Colon (tissue), 2 donors: ENCODE measurements around the gene FAM72A.
"Not testable (repeated sequence)": the region's sequence is repeated elsewhere in the genome, so short reads cannot be mapped to it uniquely, and the experiment has no call there.

Experiments
- FAIRE-seq: peaks from 2 replicates; lab custom pipeline; 2012; peaks lifted over from hg19 to GRCh38; lab: Jason Lieb, UNC
- donor health status: control.
- donor health status: control.

FAM72A gene

DNA sequence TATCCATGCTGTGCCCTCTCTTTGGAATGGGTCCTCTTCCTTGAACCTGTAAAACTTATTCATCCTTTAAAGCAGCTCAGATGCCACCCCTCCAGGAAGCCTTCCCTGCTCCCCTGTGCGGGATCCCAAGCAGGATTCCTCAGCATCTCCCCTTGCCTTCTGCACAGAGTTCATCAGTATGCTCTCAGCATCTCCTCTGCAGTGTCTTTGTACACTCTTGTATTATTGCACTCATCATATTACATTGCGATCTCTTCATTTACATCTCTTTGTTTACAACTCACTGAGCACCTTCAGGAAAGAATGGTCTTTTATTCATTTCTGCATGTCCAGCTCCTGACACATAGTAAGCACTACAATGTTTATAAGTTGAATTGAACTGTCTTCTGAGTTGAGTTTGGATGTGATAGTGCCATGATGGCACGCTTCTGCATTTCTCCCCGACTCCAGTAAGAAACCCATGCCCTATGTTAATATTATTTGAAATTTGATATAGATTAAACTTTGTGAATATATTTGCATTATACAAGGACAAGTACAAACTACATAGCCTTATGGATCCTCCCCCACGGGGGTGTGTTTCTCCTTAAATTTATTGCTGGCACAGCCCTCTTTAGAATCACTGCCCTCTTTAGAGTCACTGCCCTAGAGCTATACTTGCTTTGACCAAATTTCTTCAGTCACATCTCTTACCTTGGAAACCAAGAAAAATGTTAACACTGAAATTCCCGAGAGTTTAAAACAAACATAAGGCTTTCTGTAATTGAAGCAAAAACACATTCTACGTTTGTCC is 13.2 kb upstream of the FAM72A start:
- not testable (repeated sequence) for FAIRE-seq

DNA sequence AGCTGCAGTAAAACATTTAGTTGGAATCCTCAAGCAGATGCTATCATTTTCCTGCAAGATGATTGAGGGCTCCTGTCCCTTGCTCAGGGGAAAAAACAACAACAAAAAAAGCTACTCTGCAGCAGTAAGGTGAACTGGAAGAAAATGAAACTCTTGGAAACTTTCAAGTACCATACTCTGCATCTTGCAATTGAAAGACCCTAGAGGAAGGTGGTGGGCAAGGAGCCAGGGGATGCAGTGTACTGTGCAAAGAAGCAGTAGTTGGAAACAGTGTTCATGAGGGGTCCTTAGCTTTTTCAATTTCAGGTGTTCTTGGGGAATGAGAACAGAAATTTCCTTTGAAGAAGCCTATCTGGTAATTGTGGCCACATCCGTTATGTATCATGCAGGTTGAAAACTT is 8.2 kb upstream of the FAM72A start:
- FAIRE-seq: not testable (repeated sequence)

DNA sequence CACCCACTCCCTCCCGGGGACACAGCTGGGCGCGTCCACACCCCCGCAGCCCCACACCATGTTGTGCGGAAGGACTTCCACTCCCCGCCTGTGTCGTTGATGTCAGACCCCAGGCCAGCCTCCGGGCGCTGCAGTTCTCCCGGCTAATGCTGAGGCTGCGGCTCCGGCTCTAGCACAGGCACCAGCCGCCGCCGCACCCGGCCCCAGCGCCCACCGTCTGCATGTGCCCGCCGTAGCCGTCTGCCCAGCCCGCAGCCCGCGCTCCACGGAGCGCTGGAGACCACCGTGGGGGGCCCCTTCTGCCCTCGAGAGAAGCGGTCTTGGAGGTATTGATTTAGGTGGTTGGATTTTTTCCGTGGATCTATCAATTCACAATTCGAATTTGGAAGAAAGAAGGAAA is 2.9 kb upstream of the FAM72A start:
- not testable (repeated sequence) for FAIRE-seq

DNA sequence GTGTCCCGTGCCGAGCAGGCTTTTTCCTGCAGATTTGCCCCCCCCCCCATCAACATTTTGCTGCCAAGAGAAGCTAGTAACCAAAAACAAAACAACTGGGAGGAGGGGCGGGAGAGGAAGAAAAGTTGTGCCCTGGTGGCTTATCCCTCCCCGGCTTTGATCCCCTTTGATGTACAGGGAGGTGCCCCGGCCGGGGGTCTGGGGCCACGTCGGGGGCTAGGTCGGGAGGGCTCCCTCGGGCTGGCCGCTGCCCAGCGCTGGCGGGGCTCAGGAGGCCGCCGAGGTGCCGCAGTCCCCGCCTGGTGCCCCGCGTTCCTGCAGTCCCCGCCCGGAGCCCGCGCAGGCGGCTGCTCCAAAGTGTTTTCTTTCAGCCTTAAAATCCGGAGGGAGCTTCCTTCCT is 2.2 kb upstream of the FAM72A start:
- not testable (repeated sequence) for FAIRE-seq

DNA sequence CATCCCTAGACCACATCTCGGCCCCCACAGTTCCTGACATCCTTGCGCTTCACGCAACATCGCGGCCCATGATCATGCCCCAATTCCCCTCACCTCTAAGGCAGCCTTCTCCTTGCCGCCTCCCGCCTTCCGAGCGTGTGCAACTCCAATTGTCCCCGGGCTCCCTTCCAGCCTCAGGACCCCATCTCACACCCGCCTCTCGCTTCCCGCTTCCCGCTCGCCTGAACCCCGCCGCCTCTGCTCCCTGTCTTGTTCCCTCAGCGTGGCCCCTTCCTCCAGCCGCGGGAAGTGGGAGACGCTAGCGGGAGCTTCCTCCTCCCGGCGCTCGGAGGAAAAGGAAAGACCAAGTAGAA is 1.5 kb upstream of the FAM72A start:
- FAIRE-seq: not testable (repeated sequence)

DNA sequence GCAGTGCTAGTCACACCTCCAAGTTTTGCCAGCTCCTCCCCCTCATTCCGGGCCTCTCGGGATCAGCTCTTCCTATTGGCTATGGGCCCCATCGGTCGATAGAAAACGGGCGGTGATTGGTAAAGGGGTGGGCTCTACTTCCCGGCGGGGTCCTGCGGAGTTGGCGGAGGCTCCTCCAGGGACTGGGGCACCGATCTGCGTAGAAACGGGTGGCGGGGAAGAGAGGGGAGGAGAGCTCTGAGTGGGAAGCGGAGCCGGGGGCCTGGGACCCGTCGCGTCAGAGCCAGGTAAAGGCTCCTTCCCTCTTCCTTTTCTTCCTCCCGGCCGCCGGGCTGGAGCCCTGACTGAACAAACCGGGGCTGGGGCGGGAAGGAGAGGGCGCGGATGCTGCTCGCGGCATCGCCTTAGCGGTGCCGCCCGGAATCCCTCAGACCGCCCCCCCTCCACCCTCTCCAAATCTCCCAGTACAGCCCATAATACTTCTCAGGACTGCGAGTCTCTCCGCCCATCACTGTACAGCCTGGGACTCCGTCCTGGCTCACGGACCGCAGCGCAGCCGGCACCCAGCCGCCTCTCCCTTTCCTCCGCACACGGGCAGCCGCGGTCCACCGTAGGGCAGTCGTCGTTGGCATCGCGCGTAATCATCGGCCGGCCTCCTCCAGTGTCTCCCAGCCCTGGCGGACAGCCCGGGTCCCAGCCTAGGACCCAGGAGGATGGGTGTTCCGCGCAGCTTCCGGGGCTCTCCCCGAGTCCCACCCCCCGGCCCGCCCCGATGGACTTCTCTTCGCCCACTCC is 922 bp upstream of the FAM72A start, which contains the start of gene SRGAP2:
SRGAP2 (plus strand) TSS at position 178 of the 795 bp plus-strand sequence. CDS start 2,430 bp downstream, outside the sequence.
- FAIRE-seq: not testable (repeated sequence)

DNA sequence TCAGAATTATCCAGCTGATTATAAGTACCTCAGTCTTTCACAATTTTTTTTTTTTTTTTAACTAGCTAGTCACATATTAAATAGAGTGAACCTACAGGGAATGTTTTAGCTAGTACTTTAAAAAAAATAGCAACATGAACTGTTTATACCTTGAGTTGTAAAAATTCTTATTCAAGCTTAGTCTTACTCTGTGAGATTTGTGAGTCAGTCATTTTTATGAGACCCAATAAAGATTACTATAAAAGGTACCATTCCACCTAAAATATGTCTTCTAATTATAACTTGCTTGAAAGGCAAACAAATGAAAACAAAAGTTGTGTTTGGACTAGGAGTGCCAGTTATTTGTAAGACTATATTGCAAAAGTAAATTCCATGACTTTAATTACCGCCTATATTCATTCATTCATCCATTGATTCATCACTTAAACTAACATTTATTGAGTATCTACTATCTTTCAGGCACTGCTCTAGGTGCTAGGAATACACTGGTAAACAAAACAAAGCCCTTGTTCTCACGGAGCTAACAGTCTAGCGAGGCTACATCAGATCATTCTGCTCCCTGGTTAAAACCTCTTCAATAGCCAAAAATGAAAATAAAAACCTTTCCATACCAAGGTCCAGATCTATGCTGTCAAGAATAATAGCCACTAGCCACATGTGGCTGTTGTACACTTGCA is 5.8 kb downstream of the FAM72A start:
- not testable (repeated sequence) for FAIRE-seq

DNA sequence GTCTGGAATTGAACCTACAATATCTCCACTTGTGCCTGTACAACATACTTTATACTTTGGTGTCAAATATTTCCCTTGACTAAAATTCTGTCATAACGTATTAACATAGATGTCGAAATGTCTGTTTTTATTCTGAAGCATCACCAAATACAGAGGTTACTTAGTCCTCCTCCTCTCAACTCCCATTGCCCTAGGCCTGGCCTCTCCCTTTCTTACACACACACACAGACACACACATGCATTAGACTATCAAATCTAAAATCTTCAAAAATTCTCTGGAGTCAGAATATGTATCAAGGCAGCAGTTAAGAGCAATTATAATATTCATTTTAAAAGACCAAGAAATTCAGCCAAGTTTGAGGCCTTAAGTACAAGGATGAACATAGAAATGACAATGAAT is 7.5 kb downstream of the FAM72A start:
- FAIRE-seq: not testable (repeated sequence)

DNA sequence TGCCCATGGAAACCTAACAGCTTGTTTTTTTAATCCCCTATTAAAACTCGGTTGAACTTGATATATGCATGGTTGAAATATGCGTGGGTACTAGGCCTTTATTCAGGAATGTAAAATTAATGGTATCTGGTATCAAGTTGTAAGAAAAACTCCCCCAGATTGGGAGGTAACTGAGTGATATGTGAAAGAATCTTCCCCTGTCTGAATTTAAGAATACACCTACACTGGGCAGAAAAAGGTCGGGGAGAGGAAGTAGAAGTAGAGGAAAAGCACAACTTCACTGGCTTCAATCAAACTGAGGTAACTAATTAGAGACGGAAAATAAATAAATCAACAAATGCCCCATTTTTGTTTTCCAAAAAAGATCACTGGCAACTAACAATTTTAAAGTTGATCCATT is 15.8 kb downstream of the FAM72A start:
- not testable (repeated sequence) for FAIRE-seq

DNA sequence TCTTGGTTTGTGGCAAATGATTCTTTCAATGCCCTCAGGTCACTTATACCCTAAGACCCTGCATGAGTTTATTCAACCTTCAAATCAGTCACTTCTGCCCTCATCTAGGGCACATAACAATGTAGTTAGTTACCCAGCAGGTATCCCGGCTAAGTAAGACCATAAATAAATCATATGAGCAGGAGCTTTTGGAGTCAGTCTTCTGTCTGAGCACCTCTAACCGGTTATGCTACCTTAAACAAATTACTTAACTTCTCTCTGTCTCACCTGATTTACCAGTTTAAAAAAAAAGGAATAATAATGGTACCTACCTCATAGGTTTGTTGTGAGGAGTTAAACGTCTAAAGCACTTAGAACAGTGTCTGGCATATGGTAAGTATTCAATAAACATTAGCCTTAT is 16.9 kb downstream of the FAM72A start:
- not testable (repeated sequence) for FAIRE-seq

DNA sequence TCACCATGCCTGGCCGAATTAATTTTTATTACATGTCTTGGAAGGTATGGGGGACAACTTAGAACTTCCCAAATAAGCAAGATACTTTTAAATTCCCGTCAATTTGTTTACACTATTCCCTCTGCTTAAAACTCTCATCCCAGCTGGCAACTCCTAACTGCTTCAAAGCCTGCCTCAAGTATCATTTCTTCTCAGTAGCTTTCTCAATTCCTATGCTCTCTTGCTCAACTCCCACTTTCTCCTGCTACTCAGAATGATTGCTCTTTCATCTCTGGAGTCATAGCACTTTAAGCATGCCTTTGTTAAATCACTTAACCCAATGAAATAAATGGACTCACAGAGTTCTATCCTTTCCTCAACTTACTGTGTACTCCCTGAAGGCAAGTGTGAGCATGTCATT is 18.9 kb downstream of the FAM72A start:
- not testable (repeated sequence) for FAIRE-seq

DNA sequence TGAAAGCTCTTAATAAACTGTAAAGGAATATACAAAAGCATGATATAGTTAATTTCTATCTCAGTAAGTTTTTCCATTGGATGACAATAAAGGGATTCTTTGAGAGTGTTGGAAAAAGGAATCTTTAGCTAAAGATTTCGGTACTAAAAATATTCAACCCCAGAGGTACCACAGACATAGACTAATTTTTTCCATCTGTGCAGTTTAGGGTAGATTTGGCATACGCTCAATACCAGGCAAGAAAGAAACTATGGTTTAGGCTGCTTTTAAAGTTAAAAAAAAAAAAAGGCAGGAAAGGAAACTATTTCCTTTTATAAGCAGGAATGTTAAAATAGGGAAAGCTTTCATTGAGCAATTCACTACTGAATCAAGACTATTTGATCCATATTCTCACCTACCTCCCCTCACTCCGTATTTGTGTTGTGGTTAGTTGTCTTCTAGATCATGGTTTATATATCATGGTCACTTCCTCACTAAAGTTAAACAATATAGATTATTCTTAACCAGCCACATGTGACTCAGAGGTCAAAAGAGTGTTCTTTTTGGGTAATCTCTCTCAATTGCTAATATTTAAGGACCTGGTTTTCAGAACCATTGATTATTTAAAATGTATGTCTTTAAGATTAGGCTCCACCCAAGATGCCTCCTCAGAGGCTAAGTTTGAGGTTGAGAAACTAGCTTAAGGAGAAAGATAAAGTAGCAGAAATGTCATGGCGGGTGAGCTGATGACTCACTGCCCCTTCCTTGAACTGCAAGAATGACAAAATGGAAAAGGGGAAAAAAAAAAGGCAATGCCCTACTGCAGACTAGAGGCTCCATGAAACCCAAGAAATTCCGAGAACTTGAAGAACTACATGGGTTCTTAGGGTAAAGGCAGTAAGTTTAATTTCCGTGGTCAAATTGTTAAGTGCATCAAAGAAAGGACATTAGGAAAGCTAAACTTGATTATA is 20.0 kb downstream of the FAM72A start:
- not testable (repeated sequence) for FAIRE-seq

DNA sequence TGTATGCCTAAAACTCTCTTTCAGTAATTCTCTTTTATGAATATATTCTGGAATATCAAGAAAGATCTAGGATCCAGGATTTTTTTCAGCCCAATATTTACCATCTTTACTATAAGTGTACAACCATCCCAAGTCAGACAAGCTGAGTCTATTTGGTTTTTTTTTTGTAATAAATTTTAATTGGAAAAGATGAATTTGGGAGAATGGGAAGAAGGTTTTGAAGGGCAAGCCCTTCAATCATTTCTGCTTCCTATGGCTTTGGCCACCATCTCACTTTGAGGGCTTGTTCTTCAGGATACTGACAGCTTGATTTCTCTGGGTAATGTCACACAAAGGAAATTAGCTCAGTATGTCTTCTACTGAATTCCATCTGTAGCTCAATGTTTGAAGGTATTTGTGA is 23.0 kb downstream of the FAM72A start:
- not testable (repeated sequence) for FAIRE-seq

DNA sequence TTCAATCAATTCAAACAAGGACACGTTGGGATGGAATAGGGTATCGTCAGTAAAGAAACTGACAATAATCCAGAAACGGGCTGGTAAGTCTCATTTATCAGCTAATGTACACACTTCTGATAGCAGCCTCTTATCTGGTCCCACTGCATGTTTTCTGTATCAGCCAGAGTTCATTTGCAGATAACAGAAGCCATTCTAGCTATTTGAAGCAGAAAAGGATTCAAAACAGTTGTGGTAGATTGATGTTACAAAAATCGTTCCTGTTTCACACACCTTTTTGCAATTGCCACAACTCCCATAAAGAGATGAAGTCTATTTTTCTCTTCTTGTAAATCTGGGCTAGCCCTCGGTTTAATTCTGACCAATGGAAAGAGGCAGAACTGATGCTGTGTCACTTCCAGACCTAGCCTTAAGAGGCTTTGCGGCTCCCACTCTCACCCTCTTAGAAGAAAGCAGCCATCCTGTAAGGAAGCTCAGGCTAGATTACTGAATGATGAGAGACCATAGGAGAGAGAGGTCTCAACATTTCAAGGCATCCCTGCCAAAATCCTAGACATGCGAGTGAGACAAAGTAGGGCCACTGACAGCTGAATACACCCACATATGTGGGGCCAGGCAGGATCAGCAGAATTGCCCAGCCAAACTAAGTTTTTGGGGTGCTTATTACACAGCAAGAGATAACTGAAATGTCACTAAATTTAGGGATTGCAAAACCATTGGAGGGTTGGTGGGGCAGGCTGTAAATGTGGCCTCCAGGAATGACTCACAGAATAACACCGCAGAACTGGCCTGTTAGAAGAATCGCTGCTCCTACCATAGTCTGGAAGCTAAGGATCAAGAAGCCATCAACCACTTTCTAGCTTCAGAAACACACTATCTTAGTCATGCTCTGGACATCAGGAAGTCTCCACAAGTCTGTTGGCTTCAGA is 24.3 kb downstream of the FAM72A start:
- not testable (repeated sequence) for FAIRE-seq

DNA sequence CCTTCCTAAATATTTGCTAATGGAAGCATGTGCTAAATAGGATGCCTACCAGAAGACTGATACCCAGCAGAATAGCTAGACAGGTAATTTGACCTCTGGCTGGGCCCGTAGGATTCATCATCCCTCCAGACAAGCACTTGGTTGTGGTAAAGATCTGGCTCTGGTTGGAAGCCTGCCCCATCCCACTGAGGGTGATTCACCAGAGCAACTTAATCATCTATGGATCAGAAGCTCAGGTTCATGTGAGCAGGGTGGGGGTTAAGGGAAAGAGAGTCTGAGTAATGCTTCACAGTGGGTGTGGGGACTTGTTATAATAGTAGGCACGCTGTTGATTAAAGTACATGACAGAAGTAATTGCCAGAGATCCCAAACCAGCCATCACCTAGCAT is 26.5 kb downstream of the FAM72A start:
- FAIRE-seq: not testable (repeated sequence)

DNA sequence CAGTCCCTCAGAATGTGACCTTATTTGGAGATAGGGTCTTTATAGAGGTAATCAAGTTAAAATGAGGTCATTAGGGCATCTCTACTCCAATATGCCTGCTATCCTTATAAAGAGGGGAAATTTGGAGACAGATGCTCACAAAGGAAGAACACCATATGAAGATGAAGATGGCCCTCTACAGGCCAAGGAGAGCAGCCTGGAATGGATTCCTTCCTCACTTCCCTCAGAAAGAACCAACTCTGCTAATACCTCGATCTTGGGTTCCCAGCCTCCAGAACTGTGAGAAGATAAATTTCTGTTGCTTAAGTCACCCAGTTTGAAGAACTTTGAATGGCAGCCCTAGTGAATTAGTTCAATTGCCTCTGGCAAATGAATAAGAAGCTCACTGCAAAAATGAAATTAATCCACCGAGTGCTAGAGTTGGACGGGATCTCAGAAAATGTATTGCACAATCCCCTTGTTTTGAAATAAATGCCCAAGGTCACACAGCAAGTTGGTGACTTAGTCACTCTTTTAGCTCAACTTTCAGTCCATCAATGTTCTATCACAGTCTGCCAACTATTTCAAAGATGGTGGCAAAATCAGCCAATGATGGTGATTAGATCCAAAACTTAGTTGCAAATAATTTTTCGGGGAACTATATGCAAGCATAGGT is 27.1 kb downstream of the FAM72A start:
- not testable (repeated sequence) for FAIRE-seq

DNA sequence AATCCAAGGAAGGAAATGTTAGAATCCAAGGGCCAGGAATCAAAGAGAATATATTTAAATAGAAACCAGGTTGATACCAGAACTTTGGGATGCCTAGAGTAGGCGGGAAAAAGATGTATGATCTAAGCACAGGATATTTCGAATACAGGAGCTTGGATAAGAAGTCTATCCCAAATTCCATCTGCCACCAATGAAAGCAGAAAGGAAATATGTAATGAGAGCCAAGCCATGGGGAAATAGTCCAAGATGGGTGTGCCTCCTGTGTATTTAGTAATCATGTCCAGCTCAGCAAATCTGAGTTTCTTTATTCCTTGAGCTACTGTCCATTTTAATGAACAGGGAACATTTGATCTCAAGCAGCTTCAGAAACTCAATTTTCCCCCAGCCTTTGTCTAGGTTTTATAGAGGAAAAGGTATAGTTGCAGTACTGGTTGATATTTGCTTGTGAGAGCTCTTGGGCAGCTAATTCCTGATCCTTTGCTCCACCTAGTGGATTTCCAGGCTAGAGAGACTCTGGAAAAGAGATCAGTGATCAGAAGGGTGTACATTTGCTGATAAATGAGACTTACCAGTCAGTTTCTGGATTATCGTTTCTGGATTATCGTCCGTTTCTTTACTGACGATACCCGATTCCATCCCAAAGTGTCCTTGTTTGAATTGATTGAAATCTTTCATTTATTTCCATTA is 28.3 kb downstream of the FAM72A start:
- not testable (repeated sequence) for FAIRE-seq

DNA sequence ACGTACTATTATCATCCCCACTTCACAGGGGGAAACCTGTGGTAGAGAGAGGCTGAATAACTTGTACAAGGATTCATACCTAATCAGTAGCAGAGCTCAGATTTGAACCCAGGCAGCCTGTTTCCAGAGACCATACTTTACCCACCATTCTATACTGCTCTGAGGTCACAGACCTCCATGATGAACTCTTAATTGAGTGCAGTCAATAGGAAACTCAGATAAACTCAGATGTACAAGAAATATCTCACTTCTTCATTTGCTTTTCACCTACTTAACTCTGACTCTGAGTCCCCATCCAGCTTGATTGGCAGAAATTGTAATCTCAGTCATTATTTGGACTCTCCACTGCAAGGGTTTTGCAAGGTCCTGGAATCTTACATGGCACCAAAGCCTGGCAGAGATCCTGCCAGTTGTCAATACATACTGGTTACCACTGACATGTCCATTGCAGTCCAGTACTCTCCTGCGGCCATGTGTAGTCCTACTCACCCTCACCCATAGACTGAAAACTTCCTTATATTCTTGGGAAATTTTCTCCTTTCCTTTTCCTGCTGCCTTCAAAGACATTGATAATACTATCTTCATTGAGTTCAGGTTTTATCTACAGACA is 29.4 kb downstream of the FAM72A start:
- not testable (repeated sequence) for FAIRE-seq

DNA sequence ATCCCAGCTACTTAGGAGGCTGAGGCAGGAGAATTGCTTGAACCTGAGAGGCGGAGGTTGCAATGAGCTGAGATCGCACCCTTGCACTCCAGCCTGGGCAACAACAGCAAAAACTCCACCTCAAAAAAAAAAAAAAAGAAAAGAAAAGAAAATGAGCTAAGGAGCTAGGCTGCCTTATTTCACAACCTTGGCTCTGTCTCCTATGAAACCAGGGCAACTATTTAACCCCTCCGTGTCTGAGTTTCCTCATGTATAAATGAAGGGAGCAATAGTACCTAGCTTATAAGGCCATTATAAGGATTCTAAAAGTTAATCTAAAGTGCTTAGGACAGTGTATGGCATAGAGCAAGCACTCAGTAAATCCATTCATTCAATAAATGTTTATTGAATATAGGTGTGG is 32.8 kb downstream of the FAM72A start:
- not testable (repeated sequence) for FAIRE-seq
